Tibial artery (tissue), 4 donors: Measurements from ENCODE around the gene SPATS1.
A peak's percentile ranks its signal among the peaks of the same experiment; 100 is the strongest.

ENCODE experiments used
- DNase-seq, 2 donors: peaks; one replicate each; pipeline ENCODE4 v3.0.0-alpha.2; 2019
- H3K27ac ChIP-seq, 2 donors: fragments of 200-600 bp; sonication (generic) in 1 of 2; 1 replicate in 1 of 2; 2 replicates in 1 of 2; pipeline ENCODE4 v1.5.1; 2018 to 2019; ENCODE audit warnings: mild to moderate bottlenecking in 1 of 2
- H3K27me3 ChIP-seq, 2 donors: fragments of 200-600 bp; sonication (generic) in 1 of 2; one replicate each; pipeline versions ENCODE4 v1.5.1 to v1.6.0; 2016 to 2019
- H3K36me3 ChIP-seq, 3 donors: fragments of 200-600 bp; sonication (generic) in 2 of 3; one replicate each; pipeline ENCODE4 v1.5.1; 2016 to 2019; ENCODE audit warnings: mild to moderate bottlenecking in 2 of 3
- H3K4me1 ChIP-seq, 4 donors: fragments of 200-600 bp; sonication (generic) in 2 of 4; 1 replicate in 3 of 4; 2 replicates in 1 of 4; pipeline ENCODE4 v1.5.1; 2016 to 2019
- H3K4me3 ChIP-seq, 2 donors: fragments of 200-600 bp; sonication (generic) in 1 of 2; 1 replicate in 1 of 2; 2 replicates in 1 of 2; pipeline ENCODE4 v1.5.1; 2018 to 2019; ENCODE audit warnings: mild to moderate bottlenecking in 2 of 2
- H3K9me3 ChIP-seq, 3 donors: fragments of 200-600 bp; sonication (generic) in 1 of 3; one replicate each; pipeline ENCODE4 v1.5.1; 2016 to 2019
- CTCF ChIP-seq, 2 experiments: fragments of 200-600 bp in 1 of 2; fragments of 450-650 bp in 1 of 2; IDR thresholded peaks; one replicate each; pipeline ENCODE4 v1.5.1; 2017 to 2019; ENCODE audit warnings: antibody characterized with exemption in 2 of 2, mild to moderate bottlenecking in 1 of 2, moderate library complexity in 1 of 2
- intact Hi-C: fragments of 100-400 bp; cut with DNase I; formaldehyde crosslinking; loops from one replicate; pipeline ENCODE4 v1.15.0; 2023; ENCODE audit warnings: low total_unique reads

Gene SPATS1

GRCh38 chr6:44342489-44342888 lies at the start of gene SPATS1:
TSS of gene SPATS1 (plus strand) at chr6:44342650. CDS start at chr6:44343096, 446 bp downstream.
- H3K4me1 ChIP-seq: peaks cover 0 to 23% (median 7%) of the 10 kb centered on the region in 4 donors
- no peak for TF ChIP-seq CTCF (IDR thresholded peaks at IDR 0.05)
- intact Hi-C loops: no loop called here
- peak in 1 of 2 donors; percentile 25 for DNase-seq
- H3K27me3 ChIP-seq: peaks cover 0 to 38% of the 10 kb centered on the region in 2 donors
- H3K27ac ChIP-seq: no peak within 1 kb of the TSS
- peak within 1 kb of the TSS; percentile 13 to 41 for H3K4me3 ChIP-seq
- no peaks in the 10 kb centered on the region for H3K9me3 ChIP-seq
- H3K36me3 ChIP-seq: no peaks in the 10 kb centered on the region

- intact Hi-C loops: no loop called here
- no peak for DNase-seq
- H3K4me1 ChIP-seq: peaks cover 0 to 19% (median 9%) of the 10 kb centered on the region in 4 donors
Measured at GRCh38 chr6:44292661-44293365, 49.6 kb upstream of the SPATS1 start.

GRCh38 chr6:44294832-44295791 lies 47.3 kb upstream of the SPATS1 start:
- Histone ChIP-seq H3K4me1 (peaks cover 0 to 16% (median 12%) of the 10 kb centered on the region in 4 donors), H3K9me3 (no peaks in the 10 kb centered on the region), H3K4me3 (no peak overlapping the region), H3K36me3 (peaks cover under 1 to 1% (median under 1%) of the 10 kb centered on the region in 3 donors), H3K27ac (no peak overlapping the region), H3K27me3 (peaks cover 0 to 83% of the 10 kb centered on the region in 2 donors)
- DNase-seq: no peak
- no peak for TF ChIP-seq CTCF (IDR thresholded peaks at IDR 0.05)
- intact Hi-C loops: no loop called here

More at GRCh38 chr6:44292661-44293365, 49.6 kb upstream of the SPATS1 start:
- Histone ChIP-seq H3K27ac (no peak overlapping the region), H3K36me3 (no peaks in the 10 kb centered on the region), H3K9me3 (no peaks in the 10 kb centered on the region), H3K27me3 (peaks cover 0 to 81% of the 10 kb centered on the region in 2 donors), H3K4me3 (no peak overlapping the region)
- no peak for TF ChIP-seq CTCF (IDR thresholded peaks at IDR 0.05)

- Histone ChIP-seq H3K4me1 (peaks cover 0 to 16% (median 12%) of the 10 kb centered on the region in 4 donors), H3K4me3 (peak overlapping the region; percentile 22 to 54), H3K27ac (no peak overlapping the region), H3K36me3 (peaks cover 17 to 23% (median 23%) of the 10 kb centered on the region in 3 donors), H3K9me3 (no peaks in the 10 kb centered on the region), H3K27me3 (peaks cover 0 to 61% of the 10 kb centered on the region in 2 donors)
- TF ChIP-seq CTCF (IDR thresholded peaks at IDR 0.05): no peak
- intact Hi-C loops: no loop called here
- DNase-seq: no peak
Measured at GRCh38 chr6:44297063-44298038, 45.1 kb upstream of the SPATS1 start.
